GM12865 (cell line): ENCODE results near the gene SRGAP2C.
A peak's percentile ranks its signal among the peaks of the same experiment; 100 is the strongest.
"Not testable (repeated sequence)": the region's sequence is repeated elsewhere in the genome, so short reads cannot be mapped to it uniquely, and the experiment has no call there.

ENCODE experiments used
- DNase-seq: peaks from one replicate; pipeline ENCODE4 v3.0.0; 2010; ENCODE audit warnings: low read depth
- H3K4me3 ChIP-seq: 2 replicates; pipeline ENCODE4 v1.5.1; 2011; ENCODE audit warnings: mild to moderate bottlenecking, low read depth, low read length, control low read depth

The SRGAP2C gene

GRCh38 chr1:121183867-121184266 is 908 bp upstream of the SRGAP2C start:
- peak overlapping the region; percentile 57 for H3K4me3 ChIP-seq
- DNase-seq, result peak; percentile 0

GRCh38 chr1:121185140-121185708 is 449 bp downstream of the SRGAP2C start:
- peak overlapping the region; percentile 41 for H3K4me3 ChIP-seq
- DNase-seq, result not testable (repeated sequence)

- DNase-seq, H3K4me3 ChIP-seq: not testable (repeated sequence)
These were observed 1.4 kb downstream of the SRGAP2C start for GRCh38 chr1:121186191-121186590.

- not testable (repeated sequence) for DNase-seq
These were observed 3.1 kb downstream of the SRGAP2C start for GRCh38 chr1:121187914-121188313.

GRCh38 chr1:121192512-121192911 is 7.7 kb downstream of the SRGAP2C start:
- DNase-seq, H3K4me3 ChIP-seq: not testable (repeated sequence)

More at GRCh38 chr1:121187914-121188313, 3.1 kb downstream of the SRGAP2C start:
- not testable (repeated sequence) for H3K4me3 ChIP-seq

- not testable (repeated sequence) for DNase-seq, H3K4me3 ChIP-seq
These were observed 12.5 kb downstream of the SRGAP2C start for GRCh38 chr1:121197095-121197882.

GRCh38 chr1:121199763-121200162 is 15.0 kb downstream of the SRGAP2C start:
- DNase-seq, H3K4me3 ChIP-seq: not testable (repeated sequence)

- H3K4me3 ChIP-seq, result not testable (repeated sequence)
These were observed 15.5 kb downstream of the SRGAP2C start for GRCh38 chr1:121200232-121200631.

GRCh38 chr1:121200985-121201981 is 16.5 kb downstream of the SRGAP2C start:
- not testable (repeated sequence) for DNase-seq, H3K4me3 ChIP-seq

More at GRCh38 chr1:121200232-121200631, 15.5 kb downstream of the SRGAP2C start:
- DNase-seq, result not testable (repeated sequence)

- not testable (repeated sequence) for DNase-seq, H3K4me3 ChIP-seq
These were observed 18.2 kb downstream of the SRGAP2C start for GRCh38 chr1:121202986-121203385.

GRCh38 chr1:121205786-121206711 is 21.3 kb downstream of the SRGAP2C start:
- not testable (repeated sequence) for DNase-seq, H3K4me3 ChIP-seq

GRCh38 chr1:121207328-121207727 is 22.6 kb downstream of the SRGAP2C start:
- not testable (repeated sequence) for DNase-seq, H3K4me3 ChIP-seq

- not testable (repeated sequence) for H3K4me3 ChIP-seq, DNase-seq
These were observed 23.6 kb downstream of the SRGAP2C start for GRCh38 chr1:121208375-121208774.

GRCh38 chr1:121210778-121211177 is 26.0 kb downstream of the SRGAP2C start:
- not testable (repeated sequence) for DNase-seq, H3K4me3 ChIP-seq

- DNase-seq, H3K4me3 ChIP-seq: not testable (repeated sequence)
These were observed 28.7 kb downstream of the SRGAP2C start for GRCh38 chr1:121213491-121213890.

GRCh38 chr1:121214544-121215156 is 29.9 kb downstream of the SRGAP2C start:
- DNase-seq, H3K4me3 ChIP-seq: not testable (repeated sequence)

GRCh38 chr1:121215699-121216417 is 31.1 kb downstream of the SRGAP2C start:
- not testable (repeated sequence) for H3K4me3 ChIP-seq, DNase-seq
